ENCODE measurements around the gene SLC6A11. TPM values are rescaled to one million over a fixed set of nuclear protein-coding genes. Genes with fewer than 3 reads are reported as not detected.

The SLC6A11 gene
- total RNA-seq, 2 donors from 2014 or later = not detected

GRCh38 chr3:10982782-10983181 lies 166.8 kb downstream of the SLC6A11 start:
- intact Hi-C loops (cut with DNase I) = loop anchor here in 1 of 2 donors (5.0 kb wide), 1 partner anchor 35 kb away; no protein-coding TSS in a partner anchor
- DNase-seq (no peak), ATAC-seq (no peak)

GRCh38 chr3:10983219-10983916 lies 167.3 kb downstream of the SLC6A11 start:
- DNase-seq (no peak), ATAC-seq (peak; percentile 41 to 63)
- intact Hi-C loops (cut with DNase I) = loop anchor here in 1 of 2 donors (5.0 kb wide), 1 partner anchor 36 kb away; no protein-coding TSS in a partner anchor

- intact Hi-C loops (cut with DNase I) = loop anchor here in 1 of 2 donors (5.0 kb wide), 1 partner anchor 37 kb away; no protein-coding TSS in a partner anchor
- ATAC-seq (no peak), DNase-seq (no peak)
Measured at GRCh38 chr3:10984371-10984896, 168.4 kb downstream of the SLC6A11 start.

- intact Hi-C loops (cut with DNase I) = no loop called here
- ATAC-seq = no peak
- DNase-seq = no peak
Measured at GRCh38 chr3:10985181-10985580, 169.2 kb downstream of the SLC6A11 start.

GRCh38 chr3:10986592-10986991 lies 170.6 kb downstream of the SLC6A11 start:
- intact Hi-C loops (cut with DNase I) = no loop called here
- peak in 1 of 2 donors; percentile 35 for ATAC-seq
- DNase-seq = no peak

GRCh38 chr3:10988001-10988665 lies 172.1 kb downstream of the SLC6A11 start:
- DNase-seq = no peak
- intact Hi-C loops (cut with DNase I) = no loop called here
- no peak for ATAC-seq

- ATAC-seq (no peak), DNase-seq (no peak)
- intact Hi-C loops (cut with DNase I) = no loop called here
Measured at GRCh38 chr3:10988991-10989484, 173.0 kb downstream of the SLC6A11 start.

Other genes starting within 250 kb of the SLC6A11 start
- gene SLC6A1, start 176.5 kb downstream of the SLC6A11 start, total RNA-seq = 1 to 10 TPM; 1.1 to 1.2 TPM